Measurements from ENCODE around the gene RHOJ.
"Not testable (repeated sequence)": the region's sequence is repeated elsewhere in the genome, so short reads cannot be mapped to it uniquely, and the experiment has no call there.

RHOJ gene

DNA sequence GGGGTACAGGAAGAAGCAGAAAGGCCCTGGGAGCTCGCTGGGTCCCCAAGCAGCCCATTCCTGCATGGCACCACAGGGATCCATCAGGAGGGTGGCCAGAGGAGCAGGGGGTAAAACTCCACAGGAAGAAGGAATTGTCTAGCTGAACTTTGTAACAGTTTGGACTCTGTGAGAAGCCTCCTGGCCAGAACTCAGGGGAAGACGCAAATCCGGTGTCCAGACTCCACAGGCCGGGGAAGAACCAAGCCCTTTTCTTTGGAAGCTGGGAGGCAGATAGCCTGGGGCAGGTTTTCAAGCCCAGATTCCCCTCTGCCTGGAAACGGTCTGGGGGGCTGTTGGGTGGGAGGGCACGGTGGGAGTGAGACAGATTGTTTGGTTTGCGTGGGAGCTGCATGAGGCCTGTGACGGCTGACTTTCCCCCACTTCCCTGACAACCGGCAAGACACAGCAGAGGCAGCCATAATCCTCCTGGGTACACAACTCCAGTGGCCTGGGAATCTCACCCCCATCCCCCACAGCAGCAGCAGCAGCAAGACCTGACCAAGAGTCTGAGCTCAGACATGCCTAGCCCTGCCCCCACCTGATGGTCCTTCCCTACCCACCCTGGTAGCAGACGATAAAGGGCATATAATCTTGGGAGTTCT, 97.8 kb downstream of the RHOJ start:
- Histone ChIP-seq H3K27ac (ENCODE audit: low read depth, low read length) (no peak overlapping the region), H3K27me3 (ENCODE audit: control insufficient read depth in 1 of 2, insufficient read depth in 2 of 2, low read length in 2 of 2) (no peaks in the 10 kb centered on the region), H3K9me3 (ENCODE audit: low read length) (no peaks in the 10 kb centered on the region), H3K9ac (ENCODE audit: low read length) (no peak overlapping the region), H3K4me1 (ENCODE audit: insufficient read depth, low read length) (no peaks in the 10 kb centered on the region), H3K36me3 (ENCODE audit: insufficient read depth, low read length) (no peaks in the 10 kb centered on the region), H3K4me3 (ENCODE audit: low read depth in 1 of 2, low read length in 2 of 2) (no peak overlapping the region)

DNA sequence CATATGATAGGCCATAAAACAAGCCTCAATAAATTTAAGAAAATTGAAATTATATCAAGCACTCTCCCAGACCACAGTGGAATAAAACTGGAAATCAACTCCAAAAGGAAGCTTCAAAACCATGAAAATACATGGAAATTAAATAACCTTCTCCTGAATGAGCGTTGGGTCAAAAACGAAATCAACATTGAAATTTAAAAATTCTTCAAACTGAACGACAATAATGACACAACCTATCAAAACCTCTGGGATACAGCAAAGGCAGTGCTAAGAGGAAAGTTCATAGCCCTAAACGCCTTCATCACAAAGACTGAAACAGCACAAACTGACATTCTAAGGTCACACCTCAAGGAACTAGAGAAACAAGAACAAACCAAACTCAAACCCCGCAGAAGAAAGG, 100.2 kb downstream of the RHOJ start:
- not testable (repeated sequence) for H3K27me3 ChIP-seq (ENCODE audit: control insufficient read depth in 1 of 2, insufficient read depth in 2 of 2, low read length in 2 of 2); H3K9ac ChIP-seq (ENCODE audit: low read length); H3K27ac ChIP-seq (ENCODE audit: low read depth, low read length); H3K9me3 ChIP-seq (ENCODE audit: low read length); H3K4me3 ChIP-seq (ENCODE audit: low read depth in 1 of 2, low read length in 2 of 2); H3K4me1 ChIP-seq (ENCODE audit: insufficient read depth, low read length); H3K36me3 ChIP-seq (ENCODE audit: insufficient read depth, low read length)

GRCh38 chr14:63308723-63309317, 104.6 kb downstream of the RHOJ start:
- H3K9ac ChIP-seq (ENCODE audit: low read length): no peak overlapping the region
- H3K36me3 ChIP-seq (ENCODE audit: insufficient read depth, low read length): no peaks in the 10 kb centered on the region
- no peak overlapping the region for H3K27ac ChIP-seq (ENCODE audit: low read depth, low read length)
- H3K27me3 ChIP-seq (ENCODE audit: control insufficient read depth in 1 of 2, insufficient read depth in 2 of 2, low read length in 2 of 2): no peaks in the 10 kb centered on the region
- no peaks in the 10 kb centered on the region for H3K4me1 ChIP-seq (ENCODE audit: insufficient read depth, low read length)
- no peaks in the 10 kb centered on the region for H3K9me3 ChIP-seq (ENCODE audit: low read length)
- H3K4me3 ChIP-seq (ENCODE audit: low read depth in 1 of 2, low read length in 2 of 2): no peak overlapping the region

- Histone ChIP-seq H3K9me3 (ENCODE audit: low read length) (no peaks in the 10 kb centered on the region), H3K4me1 (ENCODE audit: insufficient read depth, low read length) (no peaks in the 10 kb centered on the region), H3K4me3 (ENCODE audit: low read depth in 1 of 2, low read length in 2 of 2) (no peak within 1 kb of the TSS), H3K9ac (ENCODE audit: low read length) (no peak within 1 kb of the TSS), H3K27ac (ENCODE audit: low read depth, low read length) (no peak within 1 kb of the TSS), H3K27me3 (ENCODE audit: control insufficient read depth in 1 of 2, insufficient read depth in 2 of 2, low read length in 2 of 2) (no peaks in the 10 kb centered on the region), H3K36me3 (ENCODE audit: insufficient read depth, low read length) (no peaks in the 10 kb centered on the region)
Measured at GRCh38 chr14:63318835-63319234, 114.6 kb downstream of the RHOJ start, which contains the start of gene GPHB5. Gene GPHB5, minus strand, starts transcription at chr14:63318935. Its CDS starts 1,086 bp downstream, at chr14:63317849.

DNA sequence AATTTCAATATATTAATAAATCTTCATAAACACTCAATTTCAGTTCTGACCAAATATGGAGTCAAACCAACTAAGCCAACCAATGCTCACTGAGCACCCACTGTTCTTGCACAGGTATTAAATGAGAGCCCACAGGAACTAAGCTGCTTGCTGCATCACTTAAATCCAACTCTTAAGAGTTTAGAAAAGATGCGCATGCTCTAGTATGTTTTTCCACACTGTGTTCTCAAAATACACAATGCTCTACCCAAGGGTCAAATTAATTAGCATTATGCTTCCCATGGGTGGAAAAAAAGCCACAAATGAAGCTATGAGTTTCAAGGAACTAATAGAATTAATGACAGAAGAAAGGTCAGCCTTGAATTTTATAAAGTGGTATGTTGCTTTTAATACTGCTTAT, 118.2 kb downstream of the RHOJ start:
- no peak overlapping the region for H3K27ac ChIP-seq (ENCODE audit: low read depth, low read length)
- H3K9me3 ChIP-seq (ENCODE audit: low read length): no peaks in the 10 kb centered on the region
- no peaks in the 10 kb centered on the region for H3K36me3 ChIP-seq (ENCODE audit: insufficient read depth, low read length)
- no peak overlapping the region for H3K4me3 ChIP-seq (ENCODE audit: low read depth in 1 of 2, low read length in 2 of 2)
- no peak overlapping the region for H3K9ac ChIP-seq (ENCODE audit: low read length)
- no peaks in the 10 kb centered on the region for H3K4me1 ChIP-seq (ENCODE audit: insufficient read depth, low read length)
- H3K27me3 ChIP-seq (ENCODE audit: control insufficient read depth in 1 of 2, insufficient read depth in 2 of 2, low read length in 2 of 2): no peaks in the 10 kb centered on the region

GRCh38 chr14:63322897-63323573, 118.8 kb downstream of the RHOJ start:
- no peak overlapping the region for H3K27ac ChIP-seq (ENCODE audit: low read depth, low read length)
- no peaks in the 10 kb centered on the region for H3K9me3 ChIP-seq (ENCODE audit: low read length)
- H3K27me3 ChIP-seq (ENCODE audit: control insufficient read depth in 1 of 2, insufficient read depth in 2 of 2, low read length in 2 of 2): no peaks in the 10 kb centered on the region
- H3K36me3 ChIP-seq (ENCODE audit: insufficient read depth, low read length): no peaks in the 10 kb centered on the region
- H3K9ac ChIP-seq (ENCODE audit: low read length): no peak overlapping the region
- no peak overlapping the region for H3K4me3 ChIP-seq (ENCODE audit: low read depth in 1 of 2, low read length in 2 of 2)
- H3K4me1 ChIP-seq (ENCODE audit: insufficient read depth, low read length): no peaks in the 10 kb centered on the region

DNA sequence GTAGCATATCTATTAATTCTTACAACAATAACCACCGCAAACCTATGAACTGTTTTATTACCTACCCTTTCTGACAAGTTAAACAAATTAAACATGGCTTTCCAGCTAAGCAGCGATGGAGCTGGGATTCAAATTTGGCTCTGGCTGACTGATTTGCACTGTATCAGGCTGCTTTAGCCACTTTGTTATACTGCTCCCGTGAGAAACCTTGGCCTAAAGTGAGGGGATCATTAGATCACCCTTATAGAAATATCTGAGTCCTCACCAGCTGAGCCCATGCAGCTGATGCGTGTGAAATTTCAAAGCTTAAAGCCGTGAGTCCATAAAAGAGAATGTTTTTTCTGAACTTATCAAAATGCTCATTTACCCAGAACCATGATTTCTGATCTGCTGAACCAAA, 122.6 kb downstream of the RHOJ start:
- no peak overlapping the region for H3K27ac ChIP-seq (ENCODE audit: low read depth, low read length)
- H3K9ac ChIP-seq (ENCODE audit: low read length): no peak overlapping the region
- H3K36me3 ChIP-seq (ENCODE audit: insufficient read depth, low read length): no peaks in the 10 kb centered on the region
- no peaks in the 10 kb centered on the region for H3K4me1 ChIP-seq (ENCODE audit: insufficient read depth, low read length)
- no peaks in the 10 kb centered on the region for H3K27me3 ChIP-seq (ENCODE audit: control insufficient read depth in 1 of 2, insufficient read depth in 2 of 2, low read length in 2 of 2)
- H3K4me3 ChIP-seq (ENCODE audit: low read depth in 1 of 2, low read length in 2 of 2): no peak overlapping the region
- no peaks in the 10 kb centered on the region for H3K9me3 ChIP-seq (ENCODE audit: low read length)

- Histone ChIP-seq H3K36me3 (ENCODE audit: insufficient read depth, low read length) (no peaks in the 10 kb centered on the region), H3K4me3 (ENCODE audit: low read depth in 1 of 2, low read length in 2 of 2) (no peak overlapping the region), H3K9me3 (ENCODE audit: low read length) (no peaks in the 10 kb centered on the region), H3K4me1 (ENCODE audit: insufficient read depth, low read length) (no peaks in the 10 kb centered on the region), H3K27me3 (ENCODE audit: control insufficient read depth in 1 of 2, insufficient read depth in 2 of 2, low read length in 2 of 2) (no peaks in the 10 kb centered on the region), H3K27ac (ENCODE audit: low read depth, low read length) (no peak overlapping the region), H3K9ac (ENCODE audit: low read length) (no peak overlapping the region)
Measured at GRCh38 chr14:63328787-63329737, 124.8 kb downstream of the RHOJ start.

DNA sequence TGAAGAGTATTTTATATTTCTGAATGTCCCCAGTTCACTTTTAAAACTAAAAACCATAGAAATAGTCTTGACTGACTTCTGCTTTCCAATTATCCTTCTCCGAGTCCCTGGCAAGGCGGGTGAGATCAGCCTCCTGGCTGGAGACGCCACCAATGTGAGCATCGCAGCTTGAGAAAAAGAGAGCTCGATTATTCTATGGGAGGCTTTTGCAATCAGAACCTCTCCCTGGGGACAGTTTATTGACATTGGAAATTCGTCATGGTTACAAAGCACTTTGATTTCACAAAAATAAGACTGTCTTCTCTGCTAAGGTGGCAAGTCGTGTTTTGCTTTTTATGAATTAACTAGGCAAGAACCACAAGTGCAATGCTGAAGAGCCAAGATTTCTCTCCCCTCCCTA, 138.1 kb downstream of the RHOJ start:
- Histone ChIP-seq H3K4me1 (ENCODE audit: insufficient read depth, low read length) (no peaks in the 10 kb centered on the region), H3K36me3 (ENCODE audit: insufficient read depth, low read length) (no peaks in the 10 kb centered on the region), H3K9me3 (ENCODE audit: low read length) (no peaks in the 10 kb centered on the region), H3K27ac (ENCODE audit: low read depth, low read length) (no peak overlapping the region), H3K4me3 (ENCODE audit: low read depth in 1 of 2, low read length in 2 of 2) (no peak overlapping the region), H3K27me3 (ENCODE audit: control insufficient read depth in 1 of 2, insufficient read depth in 2 of 2, low read length in 2 of 2) (no peaks in the 10 kb centered on the region), H3K9ac (ENCODE audit: low read length) (no peak overlapping the region)

All from muscle layer of colon (tissue), 2 donors.